Nucleus accumbens (tissue), 56 donors: Measurements from ENCODE around the gene MAT2A.

Source experiments
- DNase-seq, 56 donors: peaks; one replicate each; lab custom pipeline; 2025; lab: John Stamatoyannopoulos, UW

MAT2A gene

DNA sequence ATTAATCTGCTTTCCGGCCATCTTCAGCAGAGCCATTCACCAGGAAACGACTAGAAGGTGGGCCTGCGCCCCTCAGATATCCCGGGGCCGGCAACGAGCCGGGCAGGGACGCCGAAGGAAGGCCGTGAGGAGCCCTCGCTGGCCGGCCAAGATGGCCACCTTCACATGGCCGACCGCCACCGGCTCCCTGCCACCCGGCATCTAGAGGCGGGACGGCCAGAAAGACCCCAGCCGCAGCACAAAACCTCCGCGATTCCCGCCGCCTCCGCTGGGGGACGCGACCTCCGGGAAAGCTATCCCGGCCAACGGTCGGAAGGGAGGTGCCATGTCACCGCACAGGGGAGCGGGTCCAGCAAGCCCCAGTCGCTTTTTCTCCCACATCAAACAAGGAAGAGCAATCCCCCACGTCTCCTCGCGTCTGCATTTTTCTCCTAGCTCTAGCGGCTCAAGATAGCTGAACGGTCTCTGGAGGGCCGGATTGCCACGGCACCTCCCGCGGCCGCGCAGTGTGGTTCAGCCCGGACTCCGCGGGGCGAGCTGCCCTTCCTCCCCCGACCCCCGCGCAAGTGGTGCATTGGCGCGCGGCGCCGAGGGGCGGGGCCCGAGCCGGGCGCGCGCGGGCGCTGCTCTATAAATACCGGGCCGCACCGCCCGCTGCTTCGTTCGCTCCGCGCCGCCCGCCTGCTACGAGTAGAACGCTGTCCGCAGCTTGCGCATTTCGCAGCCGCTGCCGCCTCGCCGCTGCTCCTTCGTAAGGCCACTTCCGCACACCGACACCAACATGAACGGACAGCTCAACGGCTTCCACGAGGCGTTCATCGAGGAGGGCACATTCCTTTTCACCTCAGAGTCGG, at the start of gene MAT2A:
Gene MAT2A, plus strand, starts transcription at position 662 of the 854 bp plus-strand sequence. Its CDS starts 120 bp downstream, at position 782.
- peak in 55 of 56 donors; percentile 72 to 99 (median 93) for DNase-seq

- no peak for DNase-seq
These were observed 47.9 kb upstream of the MAT2A start for GRCh38 chr2:85490861-85491755.

GRCh38 chr2:85496436-85496835, 42.5 kb upstream of the MAT2A start:
- no peak for DNase-seq

DNA sequence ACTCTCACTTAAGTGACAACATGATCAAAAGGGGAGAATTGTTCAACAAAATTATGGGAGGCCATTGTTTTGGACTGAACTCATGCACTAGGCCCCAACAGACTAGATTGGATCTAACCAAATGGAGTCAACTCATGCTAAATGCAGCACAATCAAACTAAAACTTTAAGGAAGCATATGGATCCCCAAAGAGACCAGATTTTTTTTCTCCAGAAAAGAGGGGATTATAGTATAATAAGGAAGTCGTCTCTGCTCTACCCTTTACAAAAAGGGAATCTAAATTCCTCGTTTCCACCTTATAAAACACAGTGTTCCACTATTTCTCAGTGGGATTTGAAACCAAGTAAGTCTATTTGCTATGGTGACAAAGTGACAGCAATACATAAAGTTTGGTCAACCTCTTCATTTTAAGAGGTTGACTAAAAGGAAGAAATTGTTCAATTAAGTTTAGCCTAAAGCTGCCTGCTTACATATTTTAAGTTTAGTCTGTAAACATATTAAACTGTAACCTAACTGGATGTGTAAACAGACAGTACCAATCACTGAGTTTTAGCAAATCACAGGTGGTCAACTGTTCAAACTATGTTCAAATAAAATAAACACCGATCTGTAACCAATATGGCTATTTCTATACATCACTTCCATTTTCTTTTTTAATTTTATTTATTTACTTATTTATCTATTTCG, 40.9 kb upstream of the MAT2A start:
- DNase-seq = no peak

- no peak for DNase-seq
These were observed 37.7 kb upstream of the MAT2A start for GRCh38 chr2:85501248-85501647.

- DNase-seq = no peak
These were observed 36.2 kb upstream of the MAT2A start for GRCh38 chr2:85502720-85503119.

DNA sequence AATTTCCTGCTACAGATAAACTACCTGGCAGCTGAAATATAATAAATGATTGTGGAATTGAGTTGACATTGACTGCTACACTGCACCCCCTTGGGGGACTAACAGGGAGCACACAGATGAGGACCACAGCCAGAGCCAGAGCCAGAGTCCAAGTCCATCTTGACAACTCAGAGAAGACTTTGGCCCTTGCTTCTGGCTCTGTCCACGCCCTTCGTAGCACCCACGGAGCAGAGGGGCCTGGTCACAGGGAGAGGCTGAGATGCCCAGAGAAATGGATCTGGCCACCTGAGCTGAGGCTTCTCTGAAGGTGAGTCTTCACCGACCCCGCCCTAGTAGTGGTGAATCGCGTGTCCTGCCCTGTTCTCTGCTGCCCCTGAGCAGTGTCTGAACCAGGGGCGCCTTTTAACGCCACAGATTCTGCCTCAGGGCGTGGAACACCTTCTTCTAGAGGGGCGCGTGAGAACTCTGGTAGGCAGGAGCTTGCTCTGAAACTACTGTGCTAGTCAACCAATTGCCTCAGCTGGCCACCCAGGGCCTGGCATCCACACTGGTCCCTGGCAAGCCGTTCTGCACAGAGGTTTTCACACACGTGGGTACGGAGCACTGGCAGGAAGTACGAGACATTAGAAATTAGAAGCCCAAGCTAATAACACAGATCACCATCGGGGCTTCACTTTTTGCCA, 35.7 kb upstream of the MAT2A start:
- DNase-seq = peak in 14 of 56 donors; percentile 5 to 40 (median 16)

DNA sequence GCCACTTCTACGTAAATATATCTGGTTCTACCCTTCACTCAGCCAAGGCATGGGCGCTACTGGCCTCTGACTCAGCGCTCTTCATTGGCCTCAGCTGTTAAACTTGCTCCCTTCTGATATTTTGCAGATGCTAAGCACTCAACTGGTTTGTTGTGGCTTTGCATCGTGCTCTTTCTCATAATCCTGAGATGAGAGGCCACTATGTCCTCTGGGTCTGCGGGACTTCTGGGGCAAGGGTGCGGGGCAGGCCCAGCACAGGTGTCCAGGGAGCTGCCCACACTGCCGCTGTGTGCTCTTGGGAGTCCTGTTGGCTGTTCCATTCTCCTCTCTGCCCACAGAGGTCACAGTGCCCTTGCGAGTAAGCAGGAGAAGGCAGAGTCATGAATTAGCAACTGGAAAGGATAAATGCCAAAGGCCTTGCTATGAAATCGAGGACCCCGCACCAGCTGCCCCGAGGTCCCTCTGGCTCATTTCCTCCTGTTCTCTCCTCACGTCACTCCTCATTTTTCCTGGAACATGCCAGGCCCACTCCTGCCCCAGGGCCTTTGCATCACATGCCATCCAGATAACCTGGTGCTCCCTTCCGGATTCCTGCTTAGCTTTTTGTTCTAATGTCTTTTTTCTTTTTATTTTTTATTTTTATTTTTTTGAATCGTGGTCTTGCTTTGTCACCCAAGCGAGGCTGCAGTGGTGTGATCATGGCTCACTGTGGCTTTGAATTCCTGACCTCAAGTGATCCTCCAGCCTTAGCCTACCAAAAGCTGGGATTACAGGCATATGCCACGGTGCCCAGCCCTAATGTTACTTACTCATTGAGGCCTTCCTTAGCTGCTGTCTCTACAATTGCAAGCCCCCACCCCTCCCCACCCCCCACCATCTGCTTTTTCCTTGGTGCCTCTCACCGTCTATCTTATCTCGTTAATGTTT, 34.9 kb upstream of the MAT2A start:
- DNase-seq = no peak

GRCh38 chr2:85504778-85505261, 34.1 kb upstream of the MAT2A start:
- peak in 2 of 56 donors; percentile 12 to 33 for DNase-seq

DNA sequence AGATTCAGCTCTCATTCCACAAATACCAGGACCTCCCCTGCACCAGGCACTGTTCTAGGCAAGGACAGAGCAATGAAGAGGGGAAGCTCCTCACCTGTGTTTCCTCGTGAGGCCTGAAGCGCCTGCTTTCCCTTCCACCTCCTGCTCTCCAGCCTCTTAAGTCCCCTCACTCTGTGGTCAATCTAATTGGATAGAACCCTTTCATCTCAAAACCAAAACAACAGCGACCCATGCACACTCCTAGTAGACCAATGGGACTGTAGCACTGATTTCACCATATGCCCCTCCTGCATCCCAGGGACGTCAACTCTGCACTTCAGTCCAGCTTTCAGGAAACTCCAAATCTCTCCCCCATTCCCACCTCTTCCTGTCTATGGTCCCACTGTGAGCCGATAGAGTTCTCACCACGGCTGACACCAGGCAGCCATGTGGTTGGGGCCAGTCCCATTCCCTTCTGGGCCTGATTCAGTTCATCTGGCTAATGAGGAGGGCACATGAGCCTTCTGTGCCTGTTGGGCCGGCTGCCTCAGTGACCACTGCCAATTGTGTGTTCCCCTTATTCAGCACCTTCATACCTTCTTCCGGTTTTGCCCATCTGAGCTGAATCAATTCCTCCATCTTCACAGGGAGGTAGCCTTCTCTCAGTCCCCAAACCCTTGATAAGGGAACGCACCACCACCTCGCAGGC, 33.3 kb upstream of the MAT2A start:
- DNase-seq = no peak

DNA sequence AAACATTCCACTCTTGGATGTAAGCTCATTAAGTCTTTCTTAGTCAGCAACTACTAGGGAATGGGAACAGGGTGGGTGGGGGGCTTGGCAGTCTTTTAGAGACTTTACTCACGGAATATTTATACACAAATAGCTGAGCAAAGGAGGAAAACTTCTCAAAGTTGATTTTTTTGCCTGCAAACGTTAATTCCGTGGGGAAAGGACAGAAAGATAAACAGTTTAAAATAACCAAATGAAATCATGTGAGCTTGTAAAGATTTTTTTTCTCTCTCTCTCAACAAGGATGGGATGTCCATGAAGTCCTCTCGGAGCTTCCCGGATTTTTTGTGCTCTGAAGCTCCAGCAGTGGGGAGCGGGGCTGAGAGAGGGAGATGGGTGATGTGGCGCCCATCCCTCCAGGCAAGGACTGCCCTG, 32.2 kb upstream of the MAT2A start:
- no peak for DNase-seq

GRCh38 chr2:85511008-85511811, 27.8 kb upstream of the MAT2A start:
- DNase-seq = no peak

GRCh38 chr2:85514323-85514722, 24.6 kb upstream of the MAT2A start:
- no peak for DNase-seq

DNA sequence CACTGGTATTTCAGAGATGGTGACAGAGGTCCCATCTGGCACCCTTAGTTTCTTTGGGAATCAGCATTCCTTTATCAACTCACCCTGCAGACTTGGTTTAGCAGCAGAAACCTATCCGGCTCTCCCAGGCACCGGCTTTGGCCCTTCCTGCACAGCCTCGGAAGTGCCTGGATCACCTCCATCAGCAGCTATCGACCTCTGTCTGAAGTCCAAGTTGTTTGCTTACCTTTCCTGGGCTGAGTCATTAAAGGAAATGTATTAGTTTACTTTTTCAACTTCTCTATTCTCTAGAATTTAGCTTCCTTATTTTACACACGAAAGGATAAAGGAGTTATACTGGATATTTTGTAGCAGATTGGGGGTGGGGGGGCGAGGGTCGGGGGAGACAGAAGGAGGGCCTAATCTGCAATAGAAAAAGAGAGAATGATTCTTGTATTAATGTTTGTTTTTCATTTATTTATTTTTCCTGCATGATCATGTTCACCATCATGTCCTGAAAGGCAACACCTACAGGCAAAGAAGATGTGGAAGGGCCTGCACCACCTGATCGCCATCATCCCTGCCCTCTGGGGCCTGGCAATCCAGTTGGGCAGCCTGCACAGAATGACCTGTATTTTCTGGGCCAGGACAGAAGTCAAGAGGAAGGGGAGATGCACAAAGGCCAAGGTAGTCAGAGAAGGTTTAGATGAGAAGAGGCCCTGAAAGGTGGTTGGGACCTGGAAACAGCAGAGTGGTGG, 22.1 kb upstream of the MAT2A start:
- DNase-seq = no peak

DNA sequence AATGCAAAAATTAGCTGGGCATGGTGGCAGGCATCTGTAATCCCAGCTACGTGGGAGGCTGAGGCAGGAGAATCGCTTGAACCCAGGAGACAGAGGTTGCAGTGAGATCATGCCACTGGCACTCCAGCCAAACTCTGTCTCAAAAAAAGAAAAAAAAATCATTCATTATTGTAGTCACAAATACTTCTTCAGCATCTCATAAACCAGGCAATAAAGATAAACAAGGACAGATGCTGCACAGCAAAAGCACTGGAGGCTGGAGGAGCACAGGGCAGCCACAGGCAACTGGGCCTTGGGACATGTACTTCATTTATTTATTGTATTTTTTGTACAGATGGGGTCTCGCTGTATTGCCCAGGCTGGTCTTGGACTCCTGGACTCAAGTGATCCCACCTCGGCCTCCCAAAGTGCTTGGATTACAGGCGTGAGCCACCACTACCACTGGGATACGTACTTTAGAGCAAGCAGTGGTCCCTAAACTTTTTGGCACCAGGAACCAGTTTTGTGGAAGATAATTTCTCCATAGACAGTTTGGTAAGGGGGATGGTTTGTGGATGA, 16.8 kb upstream of the MAT2A start:
- DNase-seq = no peak
